RKO (cell line): ENCODE data around the gene EPN3.

ENCODE experiments used
- DNase-seq: peaks from one replicate; pipeline ENCODE4 v3.0.0-alpha.2; 2016; ENCODE audit warnings: low spot score

The EPN3 gene

DNA sequence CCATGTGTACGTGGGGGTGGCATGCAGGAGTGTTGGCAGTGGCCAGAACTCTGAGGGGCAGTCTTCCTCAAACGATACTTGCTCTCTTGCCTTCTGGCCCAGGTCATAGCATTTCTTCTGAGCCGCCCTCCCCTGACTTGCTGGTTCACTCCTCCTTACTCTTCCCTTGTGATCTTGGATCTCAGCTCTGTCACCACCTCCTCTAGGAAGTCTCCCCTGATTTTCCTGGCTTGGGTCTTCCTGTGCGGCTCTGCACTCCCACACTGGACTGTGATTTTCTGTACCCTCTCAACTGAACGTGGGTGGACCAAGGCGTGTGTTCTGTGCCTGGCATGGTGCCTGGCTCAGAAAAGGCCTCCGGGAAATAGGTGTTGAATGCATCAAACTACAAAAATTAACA is 2.9 kb downstream of the EPN3 start:
- no peak for DNase-seq

DNA sequence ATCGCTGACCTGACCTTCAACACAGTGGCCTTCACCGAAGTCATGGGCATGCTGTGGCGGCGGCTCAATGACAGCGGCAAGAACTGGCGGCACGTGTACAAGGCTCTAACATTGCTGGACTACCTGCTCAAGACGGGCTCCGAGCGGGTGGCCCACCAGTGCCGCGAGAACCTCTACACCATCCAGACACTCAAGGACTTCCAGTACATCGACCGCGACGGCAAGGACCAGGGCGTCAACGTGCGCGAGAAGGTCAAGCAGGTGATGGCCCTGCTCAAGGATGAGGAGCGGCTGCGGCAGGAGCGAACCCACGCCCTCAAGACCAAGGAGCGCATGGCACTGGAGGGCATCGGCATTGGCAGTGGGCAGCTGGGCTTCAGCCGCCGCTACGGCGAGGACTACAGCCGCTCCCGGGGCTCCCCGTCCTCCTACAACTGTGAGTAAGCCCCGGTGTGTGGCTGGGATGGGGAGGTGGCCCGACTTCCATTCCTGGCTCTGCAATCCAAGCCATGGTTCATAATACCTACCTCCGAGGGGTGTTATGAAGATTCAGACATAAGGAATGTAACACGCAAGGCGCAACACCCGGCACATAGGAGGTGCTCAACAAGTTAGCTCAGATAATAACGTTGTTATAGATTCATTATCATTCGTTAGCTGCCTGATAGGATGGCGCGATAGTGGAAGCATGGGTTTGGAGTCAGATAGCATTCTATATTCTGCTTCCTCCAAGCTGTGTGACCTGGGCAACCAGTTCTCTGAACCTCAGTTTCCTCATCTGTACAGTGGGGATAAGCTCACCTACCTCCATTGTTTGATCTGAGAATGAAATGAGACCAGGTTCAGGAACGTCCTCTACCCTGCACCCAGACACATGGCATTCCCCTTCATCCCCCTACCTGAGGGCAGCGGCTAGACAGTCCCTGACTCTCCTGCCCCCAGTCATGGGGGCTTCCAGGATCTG is 4.4 kb downstream of the EPN3 start:
- DNase-seq = no peak

GRCh38 chr17:50537721-50538548 is 5.4 kb downstream of the EPN3 start:
- no peak for DNase-seq

DNA sequence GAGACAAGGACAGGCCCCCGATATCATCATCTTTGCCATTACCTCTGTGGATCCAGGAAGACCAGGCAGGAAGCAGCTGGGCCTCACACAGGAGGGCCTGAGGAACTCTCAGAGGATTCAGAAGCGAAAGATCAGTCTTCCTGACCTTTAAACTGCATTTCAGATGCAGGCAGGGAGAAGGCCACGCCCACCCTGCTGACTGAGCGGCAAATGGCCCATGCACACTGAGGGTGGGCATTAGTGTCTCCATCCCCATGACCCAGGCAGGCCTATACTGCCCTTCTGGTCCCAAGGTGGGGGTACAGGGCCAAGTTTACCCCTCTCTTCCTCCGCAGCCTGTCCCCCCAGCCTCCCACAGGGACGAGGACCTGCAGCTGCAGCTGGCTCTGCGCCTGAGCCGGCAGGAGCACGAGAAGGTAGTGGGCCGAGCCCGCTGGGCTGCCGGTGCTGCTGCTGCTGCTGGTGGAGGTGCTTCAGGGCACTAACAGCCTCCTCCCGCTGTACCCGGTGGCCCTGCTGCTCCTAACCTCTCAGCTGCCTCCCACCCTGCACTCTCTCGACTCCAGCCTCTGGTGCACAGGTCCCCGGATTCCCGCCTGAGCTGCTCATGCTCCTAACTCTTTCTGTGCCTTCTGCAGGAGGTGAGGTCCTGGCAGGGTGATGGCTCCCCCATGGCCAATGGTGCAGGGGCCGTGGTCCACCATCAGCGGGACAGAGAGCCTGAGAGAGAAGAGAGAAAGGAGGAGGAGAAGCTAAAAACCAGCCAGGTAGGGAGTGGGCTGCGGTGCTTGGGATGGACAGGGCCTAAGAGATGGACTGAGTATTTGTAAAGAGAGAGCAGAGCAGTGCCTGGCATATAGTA is 6.2 kb downstream of the EPN3 start:
- DNase-seq = no peak

DNA sequence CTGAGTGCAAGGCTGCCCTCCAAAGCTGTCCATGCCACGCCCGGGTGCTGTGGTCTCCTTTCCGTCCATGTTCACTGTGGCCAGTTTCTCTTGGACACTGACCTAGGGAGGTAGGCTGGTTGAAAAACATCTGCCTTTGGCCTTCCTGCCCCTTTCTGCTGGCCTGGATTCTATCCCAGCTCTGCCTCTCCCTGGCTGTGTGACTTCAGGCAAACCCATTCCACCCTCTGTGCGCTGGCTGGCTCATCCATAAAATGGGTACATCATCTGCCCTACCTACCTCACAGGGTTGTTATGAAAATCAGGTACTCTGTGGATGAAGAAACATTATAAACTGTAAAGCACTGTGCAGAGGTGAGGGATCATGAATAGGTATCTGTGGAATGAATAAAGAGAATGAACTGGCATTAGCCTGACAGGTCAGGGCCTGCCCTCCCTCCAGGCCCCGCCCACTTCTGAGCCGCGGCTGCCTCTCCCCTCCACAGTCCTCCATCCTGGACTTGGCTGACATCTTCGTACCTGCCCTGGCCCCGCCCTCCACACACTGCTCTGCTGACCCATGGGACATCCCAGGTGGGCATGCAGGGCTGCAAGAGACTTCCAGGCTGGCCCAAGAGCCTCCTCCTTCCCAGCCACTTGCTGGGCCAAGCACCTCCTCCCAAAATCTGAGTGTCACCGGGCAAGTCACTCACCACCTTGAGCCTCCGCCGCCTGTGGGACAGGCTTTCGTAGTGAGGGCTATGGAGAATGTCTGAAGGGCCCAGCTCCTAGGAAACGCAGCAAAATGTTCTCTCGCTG is 7.4 kb downstream of the EPN3 start:
- DNase-seq = no peak

DNA sequence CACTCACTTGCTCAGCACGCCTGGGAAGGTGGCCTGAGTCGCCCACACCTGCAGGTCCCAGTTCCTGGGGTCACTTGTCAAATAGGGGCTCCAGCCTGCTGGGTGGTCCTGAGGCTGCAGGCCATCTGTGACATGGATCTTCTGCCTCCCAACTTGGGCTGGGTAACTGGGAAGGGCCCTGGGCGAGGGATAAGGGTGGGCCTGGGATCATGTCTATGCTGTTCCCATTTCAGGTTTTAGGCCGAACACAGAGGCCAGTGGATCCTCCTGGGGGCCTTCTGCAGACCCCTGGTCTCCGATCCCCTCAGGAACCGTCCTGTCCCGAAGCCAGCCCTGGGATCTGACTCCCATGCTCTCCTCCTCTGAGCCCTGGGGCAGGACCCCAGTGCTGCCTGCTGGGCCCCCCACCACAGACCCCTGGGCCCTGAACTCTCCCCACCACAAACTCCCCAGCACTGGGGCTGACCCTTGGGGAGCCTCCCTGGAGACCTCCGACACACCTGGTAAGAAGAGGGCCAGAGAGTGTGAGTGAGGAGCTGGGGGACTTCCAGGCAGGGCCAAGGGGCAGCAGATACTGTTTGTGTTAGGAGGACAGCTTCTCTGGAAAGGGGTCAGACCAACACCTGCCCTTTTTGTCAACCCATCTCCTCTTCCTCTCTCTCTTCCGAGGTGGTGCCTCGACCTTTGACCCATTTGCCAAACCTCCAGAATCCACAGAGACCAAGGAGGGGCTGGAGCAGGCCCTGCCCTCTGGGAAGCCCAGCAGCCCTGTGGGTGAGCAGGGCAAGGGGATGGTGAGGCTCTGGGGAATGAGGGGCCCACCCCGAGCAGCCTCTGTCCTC is 8.2 kb downstream of the EPN3 start:
- no peak for DNase-seq

GRCh38 chr17:50541402-50541715 is 8.8 kb downstream of the EPN3 start:
- no peak for DNase-seq

DNA sequence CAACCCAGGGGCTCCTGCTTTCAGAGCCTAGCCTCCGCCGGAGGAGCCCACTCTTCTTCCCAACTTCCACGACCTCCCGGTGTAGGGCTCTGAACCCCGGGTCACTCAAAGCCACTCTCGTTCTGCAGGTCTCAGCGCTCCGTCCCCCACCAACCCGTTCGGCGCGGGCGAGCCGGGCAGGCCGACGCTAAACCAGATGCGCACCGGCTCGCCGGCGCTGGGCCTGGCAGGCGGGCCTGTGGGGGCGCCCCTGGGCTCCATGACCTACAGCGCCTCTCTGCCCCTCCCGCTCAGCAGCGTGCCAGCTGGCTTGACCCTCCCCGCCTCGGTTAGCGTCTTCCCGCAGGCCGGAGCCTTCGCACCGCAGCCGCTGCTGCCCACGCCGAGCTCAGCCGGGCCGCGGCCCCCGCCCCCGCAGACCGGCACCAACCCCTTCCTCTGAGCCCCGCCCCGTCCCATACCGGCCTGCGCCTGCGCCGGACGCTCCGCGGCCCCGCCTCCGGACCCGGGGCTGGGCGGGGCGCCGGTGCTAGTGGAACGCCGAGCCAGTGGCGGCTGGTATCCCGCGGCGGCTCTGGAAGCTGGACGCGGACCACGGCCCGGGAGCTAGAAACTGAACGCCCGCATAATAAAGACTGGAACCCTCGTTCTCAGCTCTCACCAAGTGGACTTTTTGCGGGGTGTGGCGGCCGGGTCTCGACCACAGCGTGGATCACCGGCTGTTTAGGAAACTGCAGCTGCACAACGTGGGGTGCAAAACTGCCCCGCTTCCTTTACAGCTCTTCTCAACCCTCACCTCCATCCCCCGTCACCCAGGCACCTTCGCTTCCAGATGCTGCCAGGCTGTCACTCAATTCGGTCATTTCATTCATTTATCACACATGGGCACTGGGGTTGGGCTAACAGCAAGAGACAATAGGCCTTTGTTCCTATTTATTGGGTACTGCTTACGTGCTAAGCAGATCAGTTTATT is 9.5 kb downstream of the EPN3 start:
- DNase-seq = peak; percentile 83

DNA sequence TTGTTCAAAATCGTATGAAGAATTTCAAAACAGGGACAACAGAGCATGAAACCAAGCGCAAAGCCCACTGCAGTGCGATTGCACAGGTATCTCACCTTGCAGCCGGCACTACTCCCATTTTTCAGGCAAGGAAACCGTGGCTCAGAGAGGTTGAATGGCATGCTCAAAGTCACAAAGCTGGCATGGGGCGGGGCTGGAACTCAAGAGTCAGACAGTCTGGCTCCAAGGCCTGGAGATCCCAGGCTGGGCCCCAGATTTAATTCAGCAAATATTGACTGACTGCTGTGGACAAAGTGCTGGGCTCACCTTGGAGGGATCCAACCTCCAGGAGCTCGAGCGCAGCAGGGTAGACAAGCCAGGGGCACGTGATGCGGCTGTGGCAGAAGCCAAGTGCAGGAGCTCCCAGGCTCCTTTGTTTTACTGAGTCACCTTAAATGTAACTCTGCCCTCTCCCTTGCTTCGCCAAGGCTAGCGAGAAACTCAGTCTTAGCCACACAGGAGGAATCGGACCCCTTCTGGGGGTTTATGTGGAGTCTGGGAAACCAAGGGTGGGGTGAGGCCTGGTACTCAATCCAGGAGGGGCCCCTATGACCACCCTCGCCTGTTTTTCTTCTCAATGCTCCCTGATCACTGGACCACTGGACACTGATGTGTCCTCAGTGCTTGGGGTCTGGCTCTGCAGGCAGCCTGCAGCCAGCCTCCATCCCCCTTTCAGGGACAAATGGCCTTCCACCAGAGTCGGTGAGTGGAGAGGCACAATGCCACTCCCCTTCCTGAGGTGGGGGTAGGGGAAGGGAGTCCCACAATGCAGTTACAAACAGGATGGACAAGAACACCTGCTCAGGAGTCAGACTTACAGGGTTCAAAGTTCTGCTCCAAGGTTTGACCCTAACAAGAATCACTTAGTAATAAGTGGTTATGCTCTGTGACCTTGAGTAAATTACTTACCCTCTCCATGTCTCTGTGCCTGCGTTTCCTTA is 10.6 kb downstream of the EPN3 start:
- DNase-seq = no peak

DNA sequence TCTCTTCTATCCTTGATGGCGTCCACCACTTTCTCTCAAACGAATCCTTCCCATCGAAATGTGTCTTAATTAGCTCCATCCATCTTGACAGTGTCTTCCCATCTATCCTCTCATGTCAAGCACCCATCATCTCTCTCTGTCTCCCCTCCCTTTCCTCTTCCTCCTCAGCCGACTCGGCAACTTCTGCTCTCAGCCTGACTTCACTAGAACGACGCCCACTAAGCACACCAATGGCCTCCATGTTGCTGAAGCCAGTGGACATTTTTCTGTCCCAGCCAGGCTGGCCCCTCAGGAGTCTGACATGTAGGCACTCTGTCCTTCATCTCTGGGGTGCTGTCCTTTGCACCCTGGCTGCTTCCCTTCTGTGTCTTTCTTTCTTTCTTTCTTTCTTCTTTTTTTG is 12.0 kb downstream of the EPN3 start:
- DNase-seq = no peak

- DNase-seq = no peak
Measured at GRCh38 chr17:50545311-50545710, 12.8 kb downstream of the EPN3 start.

- no peak for DNase-seq
Measured at GRCh38 chr17:50546701-50547034, 14.1 kb downstream of the EPN3 start.

DNA sequence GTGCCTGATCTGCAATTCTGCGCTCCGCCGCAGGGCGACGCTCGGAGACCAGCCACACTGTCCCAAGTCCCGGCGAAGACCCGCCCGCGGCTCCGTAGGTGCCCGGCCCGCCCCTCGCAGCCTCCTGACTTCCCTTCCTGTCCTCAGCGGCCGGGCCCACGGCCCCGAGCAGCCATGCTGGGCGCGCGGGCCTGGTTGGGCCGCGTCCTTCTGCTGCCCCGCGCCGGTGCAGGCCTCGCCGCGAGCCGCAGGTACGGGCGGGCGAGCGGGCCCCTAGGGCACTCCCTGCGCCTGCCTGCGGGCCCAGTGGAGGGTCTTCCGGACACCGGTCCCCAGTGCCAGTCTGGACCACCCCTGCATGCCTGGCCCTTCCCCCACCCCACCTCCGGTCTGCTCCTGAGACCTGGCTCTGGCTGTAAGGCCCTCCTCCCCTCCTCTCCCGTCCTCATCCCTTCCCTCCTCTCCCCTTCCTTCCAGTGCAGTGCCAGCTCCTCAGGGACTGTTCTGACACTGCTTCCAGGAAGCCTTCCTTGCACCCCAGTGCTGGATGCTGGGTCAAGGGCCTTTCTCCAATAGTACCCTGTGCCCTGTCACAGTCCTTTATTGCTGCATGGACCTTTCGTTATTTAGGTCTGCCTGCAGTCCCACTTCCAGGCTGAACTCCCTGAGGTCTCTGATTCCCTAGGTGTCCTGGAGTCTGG is 14.7 kb downstream of the EPN3 start, which contains the start of gene SPATA20:
Gene SPATA20, plus strand, starts transcription at position 140 of the 701 bp plus-strand sequence. Its CDS starts 35 bp downstream, at position 175.
- peak; percentile 89 for DNase-seq

DNA sequence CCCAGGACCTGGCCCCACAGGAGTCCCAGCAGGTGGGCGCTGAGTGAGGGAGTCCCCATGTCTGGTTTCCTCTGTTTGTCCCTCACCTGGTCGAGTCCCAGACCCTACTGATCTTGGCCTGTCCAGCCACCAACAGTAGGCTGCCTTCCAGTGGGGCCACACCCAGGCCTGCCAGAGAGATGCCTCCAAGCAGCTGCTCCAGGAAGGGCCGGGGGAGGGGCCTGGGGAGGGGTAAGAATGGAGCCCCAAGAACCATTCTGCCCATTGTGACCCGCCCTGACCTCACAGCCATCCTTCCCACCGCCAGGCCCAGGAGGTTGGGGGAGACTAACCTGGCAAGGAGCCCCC is 15.2 kb downstream of the EPN3 start:
- DNase-seq = no peak

DNA sequence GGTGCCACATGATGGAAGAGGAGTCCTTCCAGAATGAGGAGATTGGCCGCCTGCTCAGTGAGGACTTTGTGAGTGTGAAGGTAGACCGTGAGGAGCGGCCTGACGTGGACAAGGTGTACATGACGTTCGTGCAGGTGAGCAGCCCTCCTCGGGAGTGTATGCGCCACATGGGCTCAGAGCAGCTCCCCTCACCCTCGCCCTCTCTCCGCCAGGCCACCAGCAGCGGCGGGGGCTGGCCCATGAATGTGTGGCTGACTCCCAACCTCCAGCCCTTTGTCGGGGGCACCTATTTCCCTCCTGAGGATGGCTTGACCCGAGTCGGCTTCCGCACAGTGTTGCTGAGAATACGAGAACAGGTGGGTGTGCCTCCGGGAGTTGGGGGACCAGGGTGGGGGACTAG is 16.3 kb downstream of the EPN3 start:
- no peak for DNase-seq

DNA sequence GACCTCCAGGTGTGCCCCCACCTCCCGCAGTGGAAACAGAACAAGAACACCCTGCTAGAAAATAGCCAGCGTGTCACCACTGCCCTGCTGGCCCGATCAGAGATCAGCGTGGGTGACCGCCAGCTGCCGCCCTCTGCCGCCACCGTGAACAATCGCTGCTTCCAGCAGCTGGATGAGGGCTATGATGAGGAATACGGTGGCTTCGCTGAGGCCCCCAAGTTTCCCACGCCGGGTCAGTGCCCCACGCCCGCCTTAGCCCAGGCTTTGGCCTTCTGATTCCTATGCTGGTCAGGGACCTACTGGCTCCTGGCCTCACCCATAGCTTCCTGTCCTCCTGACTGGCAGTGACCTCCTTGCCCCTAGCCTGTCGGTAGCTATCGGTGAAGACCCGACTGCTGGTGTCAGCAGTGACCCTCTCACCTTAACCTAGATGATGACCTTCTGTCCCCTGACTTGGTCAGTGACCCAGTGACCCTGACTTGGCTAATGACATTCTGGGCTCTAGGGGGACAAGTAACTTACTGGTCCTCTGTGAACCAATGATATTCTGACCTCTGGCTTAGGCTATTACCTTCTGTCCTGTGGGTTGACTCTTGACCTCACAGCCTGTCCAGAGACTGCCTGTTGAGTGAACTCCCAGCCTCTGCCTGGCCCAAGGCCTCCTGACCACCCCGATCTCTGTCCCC is 16.9 kb downstream of the EPN3 start:
- no peak for DNase-seq

- no peak for DNase-seq
Measured at GRCh38 chr17:50549969-50550368, 17.4 kb downstream of the EPN3 start.
